ENCODE results near the gene FADS3.
"Not testable (repeated sequence)": the region's sequence is repeated elsewhere in the genome, so short reads cannot be mapped to it uniquely, and the experiment has no call there.

Gene FADS3

DNA sequence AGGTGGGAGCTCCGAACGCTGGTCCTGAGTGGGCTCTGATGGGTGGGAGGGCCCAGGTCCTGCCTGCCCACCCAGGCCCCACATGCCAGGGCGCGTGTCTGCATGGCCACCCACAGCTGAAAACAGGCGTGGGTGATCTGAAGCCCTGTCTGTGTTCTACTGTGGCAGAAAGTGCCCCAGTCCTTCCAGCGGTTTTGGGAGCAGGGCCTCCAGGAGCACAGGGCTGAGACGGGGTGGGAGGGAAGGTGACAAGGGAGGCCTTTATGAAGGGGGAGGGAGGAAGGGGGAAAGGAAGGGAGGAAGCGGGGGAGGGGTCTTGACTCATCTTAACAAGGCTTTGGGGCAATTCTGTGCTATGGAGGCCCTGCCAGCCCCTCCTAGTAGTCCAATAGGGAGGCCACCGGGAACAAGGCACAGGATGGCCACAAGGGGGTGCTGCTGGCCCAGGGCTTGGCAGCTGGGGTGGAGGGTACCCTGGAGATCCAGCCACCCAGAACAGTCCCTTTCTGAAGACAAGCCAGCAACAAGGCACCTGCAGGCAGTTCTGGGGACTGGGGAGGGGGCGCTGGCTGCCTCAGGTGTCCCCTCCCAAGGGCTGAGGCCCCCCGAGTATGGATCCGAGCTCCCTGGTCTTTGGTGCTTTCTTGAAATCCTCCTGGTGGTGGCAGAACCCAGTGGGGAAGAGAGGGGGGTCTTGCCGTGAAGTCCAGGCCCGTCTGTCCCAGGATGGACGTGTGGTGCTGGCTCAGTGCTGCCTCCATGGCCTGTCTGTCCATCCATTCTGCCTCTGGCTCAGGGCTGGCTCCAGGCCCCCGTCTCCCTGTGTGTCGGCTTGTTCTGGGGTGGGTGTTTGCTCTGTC lies 6.3 kb upstream of the FADS3 start:
- DNase-seq: peak; percentile 38 to 56

DNA sequence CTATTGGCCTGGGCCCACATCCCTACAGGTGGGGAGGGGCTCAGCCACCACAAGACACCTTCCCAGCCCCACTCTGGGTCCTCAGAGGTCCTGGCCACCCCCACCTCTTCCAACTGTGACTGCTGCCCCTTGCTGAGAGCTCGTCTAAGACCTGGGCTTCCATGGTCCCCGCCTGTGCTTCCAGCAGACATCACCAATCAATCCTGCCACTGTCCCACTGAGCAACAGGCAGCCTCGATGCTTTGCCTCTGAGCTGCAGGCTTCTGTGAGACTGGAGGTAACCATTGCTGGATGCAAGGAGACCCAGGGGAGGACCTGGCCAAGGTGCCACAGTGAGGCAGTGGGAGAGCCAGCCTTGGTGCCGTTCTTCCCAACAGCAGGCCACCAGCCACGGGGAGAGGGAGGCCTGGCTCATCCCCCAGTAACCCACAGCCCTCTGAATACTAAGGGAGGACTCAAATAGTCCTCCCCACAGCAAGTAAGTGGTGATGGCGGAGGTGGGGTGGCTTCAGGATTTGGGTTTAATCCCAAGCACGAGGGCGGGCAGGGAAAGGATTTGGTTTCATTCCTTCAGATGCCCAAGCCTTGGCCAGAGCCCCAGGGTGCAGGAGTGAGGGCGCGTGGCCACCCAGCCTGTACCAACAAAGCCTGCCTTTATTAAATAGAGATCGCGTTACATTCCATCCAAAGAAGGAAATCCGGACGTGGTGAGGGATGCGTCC lies 5.5 kb upstream of the FADS3 start:
- DNase-seq: no peak

DNA sequence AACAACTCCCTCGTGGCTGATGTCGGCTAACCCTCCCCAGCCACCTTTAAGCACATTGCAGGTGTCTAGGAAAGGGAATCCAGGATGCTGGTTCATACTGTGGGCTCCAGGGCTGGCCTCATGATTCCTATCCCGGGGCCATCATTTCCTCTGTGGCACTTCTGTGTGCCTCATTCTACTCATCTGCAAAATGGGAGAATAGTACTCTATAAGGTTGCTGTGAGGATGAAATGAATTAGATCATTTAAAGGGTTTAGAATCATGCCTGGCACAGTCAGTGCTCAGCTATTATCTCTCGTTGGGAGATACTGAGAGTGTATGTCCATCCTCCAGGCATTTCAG lies 4.3 kb upstream of the FADS3 start:
- no peak for DNase-seq

DNA sequence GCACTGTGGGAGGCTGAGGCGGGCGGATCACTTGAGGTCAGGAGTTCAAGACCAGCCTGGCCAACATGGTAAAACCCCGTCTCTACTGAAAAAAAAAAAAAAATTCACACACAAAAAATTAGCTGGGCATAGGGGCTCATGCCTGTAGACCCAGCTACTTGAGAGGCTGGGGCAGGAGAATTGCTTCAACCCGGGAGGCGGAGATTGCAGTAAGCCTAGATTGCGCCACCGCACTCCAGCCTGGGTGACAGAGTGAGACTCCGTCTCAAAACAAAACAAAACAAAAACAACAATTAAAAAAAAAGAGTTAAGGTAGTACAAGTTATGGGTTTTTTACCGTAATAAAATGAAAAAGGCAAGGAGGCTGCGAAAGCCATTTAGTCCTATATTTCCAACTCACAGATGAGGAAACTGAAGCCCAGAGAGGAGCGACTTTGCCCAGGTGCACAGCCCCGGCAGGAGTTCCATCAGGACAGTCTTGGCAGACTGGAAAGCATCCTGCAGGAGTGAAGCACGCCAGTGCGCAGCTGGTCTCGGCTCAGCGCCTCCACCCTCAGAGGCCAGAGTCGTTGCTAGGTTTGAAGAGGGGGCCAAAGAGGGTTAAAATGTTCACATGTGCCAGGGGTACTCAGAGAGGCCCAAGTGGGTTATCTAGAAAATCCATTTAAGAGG lies 3.8 kb upstream of the FADS3 start:
- no peak for DNase-seq

DNA sequence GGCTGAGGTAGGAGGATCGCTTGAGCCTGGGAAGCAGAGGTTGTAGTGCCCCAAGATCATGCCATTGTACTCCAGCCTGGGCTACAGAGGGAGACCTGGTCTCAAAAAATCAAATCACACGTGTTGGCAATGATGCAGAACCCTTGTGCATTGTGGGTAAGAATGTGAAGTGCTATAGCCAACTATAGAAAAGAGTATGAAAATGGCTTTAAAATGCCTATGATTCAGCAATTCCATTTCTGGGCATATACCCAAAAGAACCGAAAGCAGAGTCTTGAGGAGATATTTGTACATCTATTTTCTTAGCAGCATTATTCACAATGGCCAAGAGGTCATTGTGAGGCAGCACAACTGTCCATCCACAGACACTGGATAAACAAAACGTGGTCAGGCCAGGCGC lies 2.6 kb upstream of the FADS3 start:
- no peak for DNase-seq

DNA sequence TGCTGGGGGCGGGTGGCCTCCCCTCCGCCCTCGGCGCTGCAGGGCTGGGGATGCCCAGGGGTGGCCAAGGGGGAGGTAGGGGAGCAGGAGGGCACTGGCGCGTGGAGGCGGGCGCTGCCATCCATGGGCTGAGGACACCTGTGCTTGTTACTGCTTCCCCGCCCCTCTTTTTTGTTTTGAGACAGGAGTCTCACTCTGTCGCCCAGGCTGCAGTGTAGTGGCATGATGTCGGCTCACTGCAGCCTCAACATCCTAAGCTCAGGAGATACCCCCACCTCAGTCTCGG lies 683 bp upstream of the FADS3 start:
- DNase-seq: no peak

DNA sequence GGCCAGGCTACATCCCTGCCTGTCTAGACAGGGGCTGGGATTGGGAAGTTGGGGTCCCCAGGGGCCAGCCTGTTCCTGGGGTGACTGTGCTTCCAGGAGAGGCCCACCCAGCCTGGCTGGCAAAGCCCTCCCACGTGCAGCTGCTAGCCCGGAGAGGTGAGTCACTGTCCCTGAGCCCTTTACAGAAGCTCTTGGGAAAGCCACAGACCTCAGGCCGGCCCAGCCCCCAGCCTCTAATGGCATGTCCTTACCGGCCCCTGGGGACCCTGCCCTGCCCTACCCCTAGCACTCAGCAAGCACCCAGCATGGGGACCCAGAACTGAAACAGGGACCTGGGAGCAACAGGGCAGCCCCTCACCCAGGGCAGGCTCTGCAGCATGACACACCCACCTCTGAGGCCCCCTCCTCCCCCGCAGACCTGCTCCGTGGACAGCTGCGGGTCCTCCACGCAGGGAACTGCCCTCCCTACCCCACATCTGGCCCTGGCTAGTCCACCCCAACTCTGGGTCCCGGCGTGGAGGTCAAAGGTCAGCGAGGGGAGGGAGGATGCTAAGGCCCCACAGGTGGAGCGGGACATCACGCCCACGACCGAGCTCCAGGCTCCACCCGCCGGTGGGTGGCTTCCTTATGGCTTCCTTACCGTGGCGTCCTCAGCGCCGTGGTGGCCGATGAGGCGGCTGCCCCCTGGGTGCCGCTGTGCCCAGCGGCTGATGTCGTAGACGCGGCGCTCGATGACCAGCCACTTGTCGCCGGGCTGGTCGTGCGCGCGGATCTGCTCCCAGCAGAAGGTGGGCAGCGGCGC lies 615 bp downstream of the FADS3 start:
- peak; percentile 18 to 32 for DNase-seq

DNA sequence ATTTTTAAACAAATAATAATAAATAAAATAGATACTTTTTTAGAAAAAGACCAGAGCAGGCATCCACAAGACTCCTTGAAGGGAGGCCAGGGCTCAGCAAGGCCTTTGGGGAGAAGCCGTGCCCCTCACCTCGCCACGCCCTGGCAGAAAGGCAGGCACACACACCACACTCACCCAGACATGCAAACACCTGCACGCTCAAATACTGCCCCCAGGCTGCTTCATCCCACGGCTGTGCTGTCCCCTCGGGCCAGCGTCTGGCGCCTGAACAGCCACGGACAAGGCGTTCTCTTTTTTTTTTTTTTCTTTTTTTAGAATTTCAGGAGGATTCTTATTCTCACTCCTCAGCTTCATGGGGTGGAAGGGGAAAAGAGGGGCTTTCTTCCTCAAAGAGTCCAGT lies 1.5 kb downstream of the FADS3 start:
- no peak for DNase-seq

DNA sequence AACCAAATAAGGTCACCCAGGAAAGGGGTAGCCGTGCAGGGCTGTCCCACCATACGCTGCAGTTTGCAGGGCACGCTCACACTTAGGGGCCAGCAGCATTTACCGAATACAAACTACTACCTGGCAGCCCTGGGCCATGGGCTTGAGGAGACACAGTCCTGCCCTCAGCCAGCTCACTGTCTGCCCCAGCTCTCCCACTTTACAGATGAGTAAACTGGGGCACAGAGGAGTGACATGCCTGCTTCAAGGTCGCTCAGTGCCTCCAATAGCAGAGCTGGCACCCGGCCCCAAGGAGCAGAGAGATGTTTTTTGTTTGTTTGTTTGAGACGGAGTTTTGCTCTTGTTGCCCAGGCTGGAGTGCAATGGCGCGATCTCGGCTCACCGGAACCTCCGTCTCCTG lies 2.8 kb downstream of the FADS3 start:
- no peak for DNase-seq

DNA sequence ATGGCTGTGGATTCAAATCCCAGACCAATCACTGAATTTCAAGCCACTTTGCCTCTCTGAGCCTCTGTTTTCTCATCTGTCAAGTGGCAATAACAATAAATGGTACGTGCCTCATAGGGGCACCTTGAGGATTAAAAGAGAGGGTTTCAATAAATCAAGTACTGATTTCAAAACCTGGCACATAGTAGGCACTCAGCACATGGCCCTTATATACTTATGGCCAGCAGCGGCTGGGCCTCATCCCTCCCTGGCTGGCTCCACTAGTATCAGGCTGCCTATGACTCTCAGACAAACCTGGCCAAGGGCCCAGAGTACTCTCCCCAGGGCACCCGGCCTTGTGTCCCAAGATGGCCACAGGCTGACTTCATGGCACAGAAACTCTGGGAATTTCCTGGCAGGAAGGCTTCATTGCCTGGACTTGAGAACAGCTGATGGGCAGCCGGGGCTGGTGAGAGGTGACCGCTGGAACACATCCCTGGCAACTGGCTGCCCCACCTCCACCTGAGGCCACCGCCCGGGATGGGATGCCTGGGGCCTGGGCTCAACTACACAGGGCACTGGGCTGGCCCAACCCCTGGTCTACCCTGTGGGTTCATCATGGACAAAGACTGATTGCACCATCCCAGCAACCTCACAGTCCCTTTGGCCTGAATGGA lies 3.4 kb downstream of the FADS3 start:
- no peak for DNase-seq

DNA sequence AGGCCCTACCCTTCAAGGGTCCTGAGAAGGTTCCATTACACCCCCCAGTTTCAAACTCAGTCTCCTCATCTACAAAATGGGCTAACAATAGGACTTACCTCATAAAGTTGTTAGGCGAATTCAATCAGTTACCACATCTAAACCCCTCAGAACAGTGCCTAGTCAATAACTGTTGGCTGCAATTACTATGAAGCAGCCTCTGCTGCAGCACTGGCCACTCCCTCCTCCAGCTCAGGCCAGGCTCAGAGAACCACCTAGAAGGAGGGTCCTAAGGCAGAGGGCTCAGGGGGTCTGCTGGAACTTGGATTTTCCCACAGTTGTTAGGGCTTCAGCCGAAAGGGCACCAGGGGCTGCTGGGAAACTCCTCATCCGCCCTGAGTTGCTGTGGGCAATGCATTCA lies 4.7 kb downstream of the FADS3 start:
- no peak for DNase-seq

DNA sequence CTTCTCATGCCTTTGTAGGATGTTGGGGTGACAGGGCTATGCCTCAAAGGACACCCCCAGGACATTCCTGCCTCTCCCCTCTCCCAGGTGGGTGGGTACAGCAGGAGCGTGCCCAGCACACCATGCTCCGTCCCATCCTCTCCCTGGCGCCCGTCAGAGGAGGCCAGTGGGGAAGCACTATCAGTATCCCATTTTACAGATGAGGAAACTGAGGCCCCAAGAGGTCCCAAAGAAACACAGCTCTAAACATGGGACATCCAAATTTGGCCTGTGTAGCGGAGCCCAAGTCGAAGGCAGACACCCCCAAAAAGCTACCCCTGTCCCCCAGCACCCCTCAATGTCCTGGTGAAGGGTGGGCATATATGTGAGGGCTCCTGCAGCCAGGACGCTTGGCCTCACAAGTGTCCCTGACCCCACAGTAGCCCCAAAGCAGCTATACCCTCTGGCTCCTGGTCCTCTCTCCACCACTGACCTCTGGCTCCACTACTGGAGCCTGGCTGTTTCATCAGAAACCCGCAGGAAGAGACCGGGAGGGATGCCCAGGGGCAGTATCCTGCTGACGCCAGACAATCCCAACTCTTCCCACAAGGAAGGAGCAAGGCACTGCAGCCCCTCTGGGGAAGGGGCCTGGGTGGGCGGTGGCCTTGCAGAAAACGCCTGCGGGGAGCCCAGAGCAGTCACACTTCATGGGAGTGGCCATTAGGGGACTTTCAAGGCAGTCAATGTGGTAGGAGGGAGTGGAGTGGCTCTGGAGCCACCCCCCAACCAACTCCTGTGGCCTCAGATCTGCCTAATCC lies 5.4 kb downstream of the FADS3 start:
- no peak for DNase-seq

DNA sequence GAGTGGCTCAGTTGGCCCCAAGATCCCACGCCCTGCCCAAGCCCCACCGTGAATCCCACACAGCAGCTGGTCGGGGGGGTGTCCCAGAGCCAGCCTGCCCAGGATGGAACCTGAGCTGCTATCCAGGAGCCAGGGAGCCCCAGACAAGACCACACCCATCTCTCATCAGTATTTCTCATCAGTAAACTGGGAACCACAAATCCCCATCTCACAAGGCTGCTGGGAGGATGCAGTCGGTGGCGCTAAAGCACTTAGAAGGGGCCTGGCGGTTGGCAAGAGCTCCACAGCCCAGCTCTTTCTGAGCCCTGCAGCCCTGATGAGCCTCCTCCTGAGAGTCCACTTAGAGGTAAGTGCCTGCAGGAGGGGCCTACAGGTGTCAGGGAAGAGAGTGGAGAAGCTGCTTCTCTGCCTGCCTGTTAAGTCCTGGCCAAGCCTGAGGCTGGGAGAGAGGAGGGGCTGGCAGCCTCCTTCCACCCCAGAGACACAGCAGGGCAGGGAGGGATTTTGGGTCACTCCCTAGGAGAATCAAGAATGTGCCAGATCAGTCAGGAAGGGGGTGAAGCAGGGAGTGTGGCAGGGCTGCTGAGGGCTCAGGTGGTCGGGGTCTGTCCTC lies 6.1 kb downstream of the FADS3 start:
- DNase-seq: no peak

DNA sequence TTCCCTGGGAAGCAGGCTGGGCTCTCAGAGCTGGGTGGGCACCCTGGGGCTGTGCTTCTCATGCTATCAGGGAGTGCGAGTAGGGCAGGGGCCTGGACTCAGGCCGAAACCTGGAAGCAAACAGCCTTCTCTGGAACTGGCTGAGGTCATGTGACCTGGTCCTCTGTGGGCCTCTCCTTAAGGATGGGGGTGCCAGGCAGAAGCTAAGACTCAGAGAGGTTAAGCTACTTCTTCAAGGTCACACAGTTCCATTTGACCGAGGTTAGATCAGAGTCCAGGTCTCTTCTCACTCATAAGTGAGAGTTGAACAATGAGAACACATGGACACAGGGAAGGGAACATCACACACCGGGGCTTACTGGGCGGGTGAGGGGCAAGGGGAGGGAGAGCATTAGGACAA lies 7.4 kb downstream of the FADS3 start:
- no peak for DNase-seq

DNA sequence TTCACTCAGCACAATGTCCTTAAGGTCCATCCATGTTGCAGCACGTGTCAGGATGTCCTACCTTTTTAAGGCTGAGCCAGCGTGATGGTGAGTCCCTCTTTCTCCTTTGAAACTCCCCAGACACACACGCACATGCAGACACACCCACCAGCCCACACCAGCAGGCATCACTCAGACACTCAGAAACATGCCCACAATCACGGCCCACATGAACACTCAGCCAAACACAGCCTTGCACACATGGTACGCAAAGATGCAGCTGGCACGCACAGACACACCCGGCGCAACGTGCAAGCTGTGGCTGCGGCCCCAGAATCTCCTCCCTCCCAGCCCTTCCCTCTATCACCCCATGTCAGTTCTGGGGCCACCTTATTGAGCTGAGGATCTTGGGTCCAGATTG lies 8.0 kb downstream of the FADS3 start:
- no peak for DNase-seq

DNA sequence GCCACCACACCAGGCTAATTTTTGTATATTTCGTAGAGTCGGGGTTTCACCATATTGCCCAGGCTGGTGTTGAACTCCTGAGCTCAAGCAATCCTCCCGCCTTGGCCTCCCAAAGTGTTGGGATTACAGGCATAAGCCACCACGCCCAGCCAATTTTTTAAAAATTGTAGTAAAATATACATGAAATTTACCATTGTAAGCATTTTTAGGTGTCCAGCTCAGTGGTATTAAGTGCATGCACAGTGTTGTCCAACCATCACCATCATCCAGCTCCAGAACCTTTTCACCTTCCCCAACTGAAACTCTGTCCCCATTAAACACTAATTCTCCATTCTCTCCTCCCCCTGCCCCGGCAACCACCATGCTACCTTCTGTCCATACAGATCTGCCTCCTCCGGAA lies 8.5 kb downstream of the FADS3 start:
- DNase-seq: no peak

DNA sequence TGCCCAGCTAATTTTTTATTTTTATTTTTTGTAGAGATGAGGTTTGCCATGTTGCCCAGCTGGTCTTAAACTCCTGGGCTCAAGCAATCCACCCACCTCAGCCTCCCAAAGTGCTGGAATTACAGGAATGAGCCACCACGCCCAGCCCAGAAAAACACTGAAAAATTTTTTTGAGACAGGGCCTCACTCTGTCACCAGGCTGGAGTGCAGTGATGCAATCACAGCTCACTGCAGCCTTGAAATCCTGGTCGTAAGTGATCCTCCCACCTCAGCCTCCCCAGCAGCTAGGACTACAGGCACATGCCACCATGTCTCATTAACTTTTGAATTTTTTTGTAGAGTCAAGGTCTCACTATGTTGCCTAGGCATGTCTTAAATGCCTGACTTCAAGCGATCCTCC lies 9.1 kb downstream of the FADS3 start:
- DNase-seq: not testable (repeated sequence)

DNA sequence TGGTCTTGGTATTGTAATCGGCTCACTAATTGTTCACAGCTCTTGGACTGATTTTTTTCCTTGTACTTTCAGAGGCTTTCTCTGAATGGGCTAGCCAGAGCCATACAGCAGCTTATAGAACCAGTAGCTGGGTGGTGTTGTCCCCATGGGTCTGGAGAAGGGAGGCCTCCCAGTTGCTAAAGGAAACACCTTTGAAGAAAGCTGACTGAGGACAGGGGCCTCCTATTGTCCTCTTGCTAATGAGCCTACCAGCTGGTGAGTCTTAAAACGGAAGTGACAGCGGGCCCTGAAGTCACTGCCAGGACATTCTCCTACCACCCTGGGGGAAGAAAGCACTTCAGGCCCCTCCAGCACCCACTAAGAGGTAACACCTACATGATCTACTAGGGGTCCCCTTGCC lies 9.9 kb downstream of the FADS3 start:
- no peak for DNase-seq

DNA sequence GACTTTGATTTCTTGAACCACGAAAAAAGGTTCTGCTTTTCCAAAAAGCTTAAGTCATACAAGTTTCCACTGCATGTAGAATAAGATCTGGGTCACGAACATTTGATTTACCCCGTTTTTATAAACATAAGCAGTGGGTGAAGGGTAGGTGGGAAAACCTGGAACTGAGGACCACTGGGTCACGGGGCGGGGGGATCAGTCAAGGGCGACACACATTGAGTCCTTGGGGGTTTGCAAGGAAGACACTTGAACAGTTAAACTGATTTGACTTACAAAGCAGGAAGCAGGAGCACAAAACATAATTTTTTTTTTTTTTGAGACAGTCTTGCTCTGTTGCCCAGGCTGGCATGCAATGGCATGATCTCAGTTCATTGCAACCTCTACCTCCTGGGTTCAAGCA lies 10.9 kb downstream of the FADS3 start:
- DNase-seq: no peak

DNA sequence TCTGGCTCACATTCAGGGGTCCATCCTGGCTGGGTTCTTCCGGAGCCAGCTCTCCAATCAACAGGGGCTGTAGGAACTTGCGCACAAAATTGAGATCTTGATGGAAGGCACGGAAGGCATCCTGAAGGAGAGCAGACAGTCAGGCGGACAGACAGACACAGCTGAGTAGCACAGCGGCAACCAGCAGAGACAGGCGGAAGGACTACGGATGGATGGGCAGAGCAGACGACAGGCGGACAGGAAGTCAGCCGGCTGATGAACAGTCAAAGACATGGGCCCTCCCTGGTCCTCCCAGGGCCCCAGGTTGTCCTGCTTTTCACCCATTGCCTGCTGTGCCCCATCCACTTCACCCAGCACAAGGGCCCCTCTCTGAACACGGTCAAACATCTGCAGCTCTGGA lies 11.3 kb downstream of the FADS3 start:
- no peak for DNase-seq

DNA sequence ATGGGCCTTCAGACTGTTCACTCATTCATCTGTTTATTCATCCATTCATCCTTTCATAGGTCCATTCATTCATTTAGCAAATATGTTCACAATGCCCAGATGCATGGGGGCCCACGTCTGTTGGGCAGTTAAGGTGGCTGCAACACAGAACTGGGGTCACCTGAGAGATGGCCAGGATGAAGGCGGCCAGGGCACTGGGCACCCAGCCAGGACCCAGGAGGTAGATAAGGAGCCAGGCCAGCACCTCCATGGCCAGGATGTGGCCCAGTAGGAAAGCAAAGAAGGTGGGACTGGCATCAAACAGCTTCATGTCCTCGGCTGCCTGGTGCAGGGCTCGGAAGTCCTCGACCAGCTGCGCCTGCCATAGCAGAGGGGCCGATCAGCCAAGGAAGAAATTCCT lies 12.2 kb downstream of the FADS3 start:
- DNase-seq: no peak

DNA sequence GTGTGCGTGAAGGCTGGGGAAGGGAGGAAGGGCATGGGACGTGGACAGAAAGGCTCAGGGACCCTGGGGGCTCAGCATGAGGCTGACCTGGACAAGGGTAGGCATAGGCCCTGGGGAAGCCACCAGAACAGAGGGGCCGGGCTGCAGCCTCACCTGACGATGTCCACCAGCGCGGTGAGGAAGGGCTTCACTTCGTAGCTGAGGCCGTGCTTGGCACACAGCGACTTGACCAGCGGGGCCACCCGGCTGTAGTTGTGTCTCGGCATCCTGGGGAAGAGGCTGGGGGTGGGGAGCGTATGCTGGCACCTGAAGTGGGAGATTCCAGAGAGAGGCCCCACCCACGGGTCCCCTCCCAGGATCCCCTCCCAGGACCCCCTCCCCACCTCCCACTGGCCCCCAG lies 15.6 kb downstream of the FADS3 start:
- DNase-seq: no peak
